ENCODE results near the gene TTC28. TPM values are rescaled to one million over a fixed set of nuclear protein-coding genes. Genes with fewer than 3 reads are reported as not detected.
"Not testable (repeated sequence)": the region's sequence is repeated elsewhere in the genome, so short reads cannot be mapped to it uniquely, and the experiment has no call there.

The TTC28 gene
- total RNA-seq, 2 donors from 2014 or later, result 4.2 to 5.4 TPM

GRCh38 chr22:28171712-28172111 is 507.9 kb downstream of the TTC28 start:
- Mint-ChIP-seq H3K9me3 (peaks cover 2 to 6% of the 10 kb centered on the region in 2 donors), H3K36me3 (ENCODE audit: insufficient read depth in 2 of 2) (peaks cover 0 to 1% of the 10 kb centered on the region in 2 donors), H3K27me3 (ENCODE audit: low read depth) (no peaks in the 10 kb centered on the region), H3K4me1 (ENCODE audit: low read depth) (no peaks in the 10 kb centered on the region), H3K4me3 (no peak overlapping the region), H3K27ac (no peak overlapping the region)
- ATAC-seq (replicated peaks in 1 of 2) (no peak), DNase-seq (no peak)

DNA sequence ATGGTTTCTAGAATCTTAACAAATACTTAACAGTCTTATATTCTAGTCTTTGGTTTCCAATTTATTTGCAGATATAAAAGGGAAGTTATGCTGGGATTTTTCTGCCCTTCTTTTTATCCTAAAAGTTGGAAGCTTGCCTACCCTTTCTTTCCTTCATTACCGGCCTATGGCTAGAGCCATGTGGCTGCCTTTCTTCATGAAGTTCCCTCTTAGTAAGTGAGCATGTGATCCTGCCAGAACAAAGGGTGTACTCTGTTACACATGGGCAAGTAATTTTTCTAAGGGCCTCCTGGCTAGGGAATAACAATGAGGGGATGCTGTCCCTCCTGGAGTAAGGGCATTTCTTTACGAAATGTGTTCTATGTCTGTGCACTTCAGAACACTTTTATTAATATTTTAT is 508.5 kb downstream of the TTC28 start:
- H3K4me3 Mint-ChIP-seq, result no peak overlapping the region
- no peak overlapping the region for H3K27ac Mint-ChIP-seq
- ATAC-seq (replicated peaks in 1 of 2) (no peak), DNase-seq (no peak)
- no peaks in the 10 kb centered on the region for H3K27me3 Mint-ChIP-seq (ENCODE audit: low read depth)
- peaks cover 5 to 6% of the 10 kb centered on the region in 2 donors for H3K9me3 Mint-ChIP-seq
- peaks cover 0 to 1% of the 10 kb centered on the region in 2 donors for H3K36me3 Mint-ChIP-seq (ENCODE audit: insufficient read depth in 2 of 2)
- no peaks in the 10 kb centered on the region for H3K4me1 Mint-ChIP-seq (ENCODE audit: low read depth)

- not testable (repeated sequence) for H3K4me1 Mint-ChIP-seq (ENCODE audit: low read depth); H3K4me3 Mint-ChIP-seq; DNase-seq; H3K27me3 Mint-ChIP-seq (ENCODE audit: low read depth); ATAC-seq (replicated peaks in 1 of 2); H3K36me3 Mint-ChIP-seq (ENCODE audit: insufficient read depth in 2 of 2); H3K27ac Mint-ChIP-seq; H3K9me3 Mint-ChIP-seq
Observed at GRCh38 chr22:28169314-28169713, 510.3 kb downstream of the TTC28 start.

GRCh38 chr22:28155808-28156207 is 523.8 kb downstream of the TTC28 start:
- no peak for ATAC-seq (replicated peaks in 1 of 2)
- no peak for DNase-seq
- H3K27me3 Mint-ChIP-seq (ENCODE audit: low read depth), result no peaks in the 10 kb centered on the region
- no peaks in the 10 kb centered on the region for H3K4me1 Mint-ChIP-seq (ENCODE audit: low read depth)
- peaks cover 1 to 2% of the 10 kb centered on the region in 2 donors for H3K9me3 Mint-ChIP-seq
- H3K4me3 Mint-ChIP-seq, result no peak overlapping the region
- H3K27ac Mint-ChIP-seq, result no peak overlapping the region
- H3K36me3 Mint-ChIP-seq (ENCODE audit: insufficient read depth in 2 of 2), result no peaks in the 10 kb centered on the region

DNA sequence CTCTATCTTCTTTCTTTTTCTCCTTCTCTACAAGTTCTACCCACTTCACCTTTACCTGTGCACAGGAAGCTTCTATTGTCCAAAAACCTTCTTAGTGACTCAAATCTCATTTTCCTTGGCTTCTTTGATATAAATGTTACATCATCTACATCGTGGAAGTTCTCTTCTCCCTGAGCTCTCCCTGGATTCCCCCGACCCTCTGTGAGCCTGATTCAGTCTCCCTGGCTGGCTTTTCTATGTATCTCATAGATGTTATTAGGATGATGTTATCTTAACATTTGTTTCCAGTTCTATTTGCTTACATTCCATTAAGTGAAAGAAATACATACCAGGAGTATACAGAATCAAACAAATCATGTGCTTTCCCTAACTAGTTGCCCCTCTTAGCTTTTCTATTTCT is 524.8 kb downstream of the TTC28 start:
- H3K9me3 Mint-ChIP-seq, result peaks cover 1 to 2% of the 10 kb centered on the region in 2 donors
- H3K27ac Mint-ChIP-seq, result no peak overlapping the region
- no peaks in the 10 kb centered on the region for H3K36me3 Mint-ChIP-seq (ENCODE audit: insufficient read depth in 2 of 2)
- no peaks in the 10 kb centered on the region for H3K27me3 Mint-ChIP-seq (ENCODE audit: low read depth)
- no peaks in the 10 kb centered on the region for H3K4me1 Mint-ChIP-seq (ENCODE audit: low read depth)
- no peak for DNase-seq
- H3K4me3 Mint-ChIP-seq, result no peak overlapping the region
- no peak for ATAC-seq (replicated peaks in 1 of 2)

- ATAC-seq (replicated peaks in 1 of 2), result no peak
- no peak for DNase-seq
- no peaks in the 10 kb centered on the region for H3K27me3 Mint-ChIP-seq (ENCODE audit: low read depth)
- H3K4me1 Mint-ChIP-seq (ENCODE audit: low read depth), result no peaks in the 10 kb centered on the region
- H3K4me3 Mint-ChIP-seq, result no peak overlapping the region
- H3K27ac Mint-ChIP-seq, result peak overlapping the region; percentile 7
- no peaks in the 10 kb centered on the region for H3K36me3 Mint-ChIP-seq (ENCODE audit: insufficient read depth in 2 of 2)
- no peaks in the 10 kb centered on the region for H3K9me3 Mint-ChIP-seq
Observed at GRCh38 chr22:28151151-28151816, 528.4 kb downstream of the TTC28 start.

GRCh38 chr22:28148816-28149465 is 530.7 kb downstream of the TTC28 start:
- no peak overlapping the region for H3K4me3 Mint-ChIP-seq
- no peak overlapping the region for H3K27ac Mint-ChIP-seq
- no peaks in the 10 kb centered on the region for H3K27me3 Mint-ChIP-seq (ENCODE audit: low read depth)
- H3K4me1 Mint-ChIP-seq (ENCODE audit: low read depth), result no peaks in the 10 kb centered on the region
- no peaks in the 10 kb centered on the region for H3K36me3 Mint-ChIP-seq (ENCODE audit: insufficient read depth in 2 of 2)
- ATAC-seq (replicated peaks in 1 of 2), result no peak
- DNase-seq, result no peak
- H3K9me3 Mint-ChIP-seq, result no peaks in the 10 kb centered on the region

DNA sequence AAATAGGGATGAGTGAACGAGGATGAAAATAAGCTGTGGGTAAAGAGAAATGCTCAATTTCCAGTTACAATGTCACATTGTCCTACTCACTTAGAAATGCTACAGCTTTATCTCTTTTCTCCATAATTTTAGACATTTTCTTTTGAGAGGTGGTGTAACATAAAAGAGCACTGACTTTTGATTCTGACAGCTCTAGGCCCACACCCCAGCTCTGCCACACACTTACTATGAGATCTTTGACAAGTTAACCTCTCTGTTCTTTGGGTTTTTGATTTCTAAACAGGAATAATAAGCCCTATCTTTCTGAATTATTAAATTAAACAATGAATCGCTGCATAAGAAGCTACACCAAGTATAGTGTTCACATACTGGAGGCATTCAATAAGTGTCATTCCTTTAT is 532.2 kb downstream of the TTC28 start:
- no peak for DNase-seq
- H3K4me3 Mint-ChIP-seq, result no peak overlapping the region
- H3K4me1 Mint-ChIP-seq (ENCODE audit: low read depth), result no peaks in the 10 kb centered on the region
- no peaks in the 10 kb centered on the region for H3K9me3 Mint-ChIP-seq
- no peak overlapping the region for H3K27ac Mint-ChIP-seq
- no peaks in the 10 kb centered on the region for H3K27me3 Mint-ChIP-seq (ENCODE audit: low read depth)
- no peaks in the 10 kb centered on the region for H3K36me3 Mint-ChIP-seq (ENCODE audit: insufficient read depth in 2 of 2)
- ATAC-seq (replicated peaks in 1 of 2), result no peak

DNA sequence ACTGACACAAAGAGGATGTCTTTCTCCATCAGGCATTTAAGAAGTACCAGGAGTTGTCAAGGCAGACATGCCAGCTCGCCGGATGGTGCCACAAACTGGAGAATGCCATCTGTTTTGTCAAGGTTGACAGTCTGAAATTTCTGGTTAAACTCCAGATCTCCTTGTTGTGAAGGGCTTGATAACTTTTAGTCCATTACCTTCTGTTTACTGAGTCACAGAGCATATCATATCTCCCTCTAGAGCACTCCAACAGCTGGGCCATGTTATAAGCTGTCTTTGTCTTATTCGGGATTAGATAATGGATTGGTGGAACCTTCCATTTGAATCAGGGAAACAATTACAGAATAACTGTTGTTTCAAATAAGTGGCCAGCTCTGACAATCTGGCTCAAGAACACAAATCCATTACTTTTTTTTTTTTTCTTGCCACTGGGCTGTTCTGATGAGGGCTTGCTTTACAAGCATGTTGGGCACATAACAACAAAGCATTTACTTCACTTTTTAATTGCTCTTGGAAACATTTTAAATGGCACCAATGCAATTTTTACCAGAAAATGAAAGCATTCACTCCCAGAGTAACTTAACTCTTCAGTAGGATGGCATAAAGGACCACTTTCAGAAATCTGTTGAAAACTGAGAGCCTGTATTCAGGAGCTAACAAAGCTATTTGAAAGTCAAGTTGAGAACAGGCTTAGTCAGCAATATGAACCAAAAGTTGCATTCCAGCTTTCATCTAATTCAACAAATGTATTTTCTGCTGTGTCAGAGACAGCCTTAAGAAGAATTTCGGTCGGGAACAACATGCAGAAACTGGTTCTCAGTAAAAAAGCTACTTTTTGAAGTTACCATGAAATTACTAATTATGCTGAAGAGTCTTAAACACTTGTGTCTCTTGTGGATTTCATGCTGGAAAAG is 533.0 kb downstream of the TTC28 start:
- Mint-ChIP-seq H3K36me3 (ENCODE audit: insufficient read depth in 2 of 2) (no peaks in the 10 kb centered on the region), H3K27ac (no peak overlapping the region), H3K9me3 (no peaks in the 10 kb centered on the region), H3K4me3 (no peak overlapping the region), H3K4me1 (ENCODE audit: low read depth) (no peaks in the 10 kb centered on the region), H3K27me3 (ENCODE audit: low read depth) (no peaks in the 10 kb centered on the region)
- DNase-seq, result no peak
- no peak for ATAC-seq (replicated peaks in 1 of 2)

- no peak for ATAC-seq (replicated peaks in 1 of 2)
Observed at GRCh38 chr22:28143961-28144745, 535.5 kb downstream of the TTC28 start.

GRCh38 chr22:28143241-28143865 is 536.3 kb downstream of the TTC28 start:
- H3K9me3 Mint-ChIP-seq, result no peaks in the 10 kb centered on the region
- no peak overlapping the region for H3K27ac Mint-ChIP-seq
- H3K4me3 Mint-ChIP-seq, result no peak overlapping the region
- ATAC-seq (replicated peaks in 1 of 2), result no peak
- H3K4me1 Mint-ChIP-seq (ENCODE audit: low read depth), result no peaks in the 10 kb centered on the region
- no peaks in the 10 kb centered on the region for H3K36me3 Mint-ChIP-seq (ENCODE audit: insufficient read depth in 2 of 2)
- no peak for DNase-seq
- no peaks in the 10 kb centered on the region for H3K27me3 Mint-ChIP-seq (ENCODE audit: low read depth)

More at GRCh38 chr22:28143961-28144745, 535.5 kb downstream of the TTC28 start:
- no peak for DNase-seq
- H3K27me3 Mint-ChIP-seq (ENCODE audit: low read depth), result no peaks in the 10 kb centered on the region
- no peaks in the 10 kb centered on the region for H3K4me1 Mint-ChIP-seq (ENCODE audit: low read depth)
- no peak overlapping the region for H3K4me3 Mint-ChIP-seq
- no peak overlapping the region for H3K27ac Mint-ChIP-seq
- H3K9me3 Mint-ChIP-seq, result no peaks in the 10 kb centered on the region
- no peaks in the 10 kb centered on the region for H3K36me3 Mint-ChIP-seq (ENCODE audit: insufficient read depth in 2 of 2)

DNA sequence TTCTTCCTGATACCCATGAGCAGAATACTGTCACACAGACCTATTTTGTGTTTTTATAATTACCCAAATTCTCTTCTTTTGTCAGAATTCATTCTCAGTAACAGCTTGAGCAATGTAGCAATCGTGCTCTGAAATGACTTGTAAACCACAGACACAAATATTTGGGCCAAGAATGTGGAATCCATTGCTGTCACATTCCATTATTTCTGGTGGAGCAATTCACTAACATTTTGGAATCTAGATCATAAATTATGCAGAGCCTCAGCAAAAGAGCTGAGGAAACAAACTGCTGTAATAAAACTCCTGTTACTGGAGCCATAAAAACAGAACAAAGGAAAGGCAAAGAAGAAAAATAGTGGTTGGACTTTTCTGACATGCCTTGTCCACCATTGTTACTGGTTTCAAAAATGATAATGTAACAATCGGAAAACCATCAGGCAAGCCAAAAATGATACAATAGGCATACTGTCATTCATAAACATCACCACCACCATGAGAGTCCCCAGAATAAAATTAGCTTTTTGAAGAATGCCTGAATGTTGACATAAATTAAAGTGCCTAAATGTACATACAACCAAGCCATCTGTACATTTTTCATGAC is 537.2 kb downstream of the TTC28 start:
- H3K4me3 Mint-ChIP-seq, result no peak overlapping the region
- no peaks in the 10 kb centered on the region for H3K4me1 Mint-ChIP-seq (ENCODE audit: low read depth)
- DNase-seq, result no peak
- no peak overlapping the region for H3K27ac Mint-ChIP-seq
- ATAC-seq (replicated peaks in 1 of 2), result no peak
- H3K27me3 Mint-ChIP-seq (ENCODE audit: low read depth), result no peaks in the 10 kb centered on the region
- no peaks in the 10 kb centered on the region for H3K36me3 Mint-ChIP-seq (ENCODE audit: insufficient read depth in 2 of 2)
- no peaks in the 10 kb centered on the region for H3K9me3 Mint-ChIP-seq

Measured in activated T-cell treated with anti-CD3 and anti-CD28 coated beads, Interleukin-2, amount 50 U/mL, for 72 hours (primary cell).